ENCODE data around the gene EGFR.

DNA sequence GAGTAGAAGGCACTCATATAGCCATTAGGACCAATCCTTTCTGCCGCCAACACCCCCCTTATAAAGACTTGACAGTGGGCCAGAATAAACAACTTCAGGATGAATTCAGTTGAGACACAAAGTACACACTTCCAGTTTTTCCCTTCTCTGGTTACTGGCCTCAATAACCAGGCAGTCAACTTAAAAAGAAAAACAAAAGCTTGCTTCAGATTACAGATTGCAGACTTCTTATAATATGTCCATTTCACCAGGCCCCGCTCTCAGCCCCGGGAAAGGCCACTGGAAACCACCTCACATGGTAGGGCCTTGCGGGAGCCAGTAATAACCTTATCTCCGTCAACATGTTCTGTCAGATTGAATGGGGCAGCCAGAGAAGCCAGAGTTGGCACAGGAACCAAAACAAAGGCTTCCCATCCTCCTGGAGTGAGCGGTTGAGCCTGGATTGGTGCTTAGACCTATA lies 108.8 kb downstream of the EGFR start:
- TF ChIP-seq, protein P1, sequence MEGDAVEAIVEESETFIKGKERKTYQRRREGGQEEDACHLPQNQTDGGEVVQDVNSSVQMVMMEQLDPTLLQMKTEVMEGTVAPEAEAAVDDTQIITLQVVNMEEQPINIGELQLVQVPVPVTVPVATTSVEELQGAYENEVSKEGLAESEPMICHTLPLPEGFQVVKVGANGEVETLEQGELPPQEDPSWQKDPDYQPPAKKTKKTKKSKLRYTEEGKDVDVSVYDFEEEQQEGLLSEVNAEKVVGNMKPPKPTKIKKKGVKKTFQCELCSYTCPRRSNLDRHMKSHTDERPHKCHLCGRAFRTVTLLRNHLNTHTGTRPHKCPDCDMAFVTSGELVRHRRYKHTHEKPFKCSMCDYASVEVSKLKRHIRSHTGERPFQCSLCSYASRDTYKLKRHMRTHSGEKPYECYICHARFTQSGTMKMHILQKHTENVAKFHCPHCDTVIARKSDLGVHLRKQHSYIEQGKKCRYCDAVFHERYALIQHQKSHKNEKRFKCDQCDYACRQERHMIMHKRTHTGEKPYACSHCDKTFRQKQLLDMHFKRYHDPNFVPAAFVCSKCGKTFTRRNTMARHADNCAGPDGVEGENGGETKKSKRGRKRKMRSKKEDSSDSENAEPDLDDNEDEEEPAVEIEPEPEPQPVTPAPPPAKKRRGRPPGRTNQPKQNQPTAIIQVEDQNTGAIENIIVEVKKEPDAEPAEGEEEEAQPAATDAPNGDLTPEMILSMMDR (IDR thresholded peaks at IDR 0.05): no peak
- TF ChIP-seq POLR2A (IDR thresholded peaks at IDR 0.05): no peak

All from heart left ventricle (tissue), 13 donors.